Measurements from ENCODE around the gene RUNDC3A.
"Not testable (repeated sequence)": the region's sequence is repeated elsewhere in the genome, so short reads cannot be mapped to it uniquely, and the experiment has no call there.

RUNDC3A gene

DNA sequence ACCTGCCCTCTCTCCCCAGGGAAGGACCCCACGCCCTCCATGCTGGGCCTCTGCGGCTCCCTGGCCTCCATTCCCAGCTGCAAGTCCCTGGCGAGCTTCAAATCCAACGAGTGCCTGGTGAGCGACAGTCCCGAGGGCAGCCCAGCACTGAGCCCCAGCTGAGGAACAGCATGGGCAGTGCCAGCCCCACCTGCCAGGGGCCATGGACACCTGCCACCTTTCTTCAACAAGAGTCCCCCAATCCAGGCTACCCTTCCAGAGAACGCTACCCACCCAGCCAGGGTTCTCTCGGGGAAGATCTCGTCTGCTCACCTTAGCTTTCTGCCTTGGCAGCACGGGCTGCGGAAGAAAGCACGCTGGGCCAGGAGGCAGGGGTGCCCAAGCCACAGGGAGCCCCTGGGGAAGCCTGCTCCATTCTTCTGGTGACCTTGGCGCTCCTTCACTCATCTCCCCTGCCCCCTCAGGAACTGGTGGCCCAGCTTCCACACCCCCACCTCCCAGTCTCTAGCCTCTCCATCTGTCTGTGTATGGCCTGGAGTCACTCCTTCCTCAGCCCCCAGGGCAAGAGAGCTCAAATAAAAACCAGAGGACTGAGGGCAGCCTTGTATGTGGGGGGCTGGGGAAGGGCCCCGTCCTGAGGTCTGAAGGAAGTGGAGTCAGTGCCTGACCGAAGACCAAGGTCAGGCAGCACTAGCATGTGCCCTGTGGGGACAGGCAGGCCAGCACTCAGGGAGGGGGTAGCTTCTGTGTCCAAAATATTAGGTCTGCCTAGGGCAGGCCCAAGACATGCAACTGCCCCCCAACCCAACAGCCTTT, 9.9 kb downstream of the RUNDC3A start:
- H3K4me3 Mint-ChIP-seq, result no peak overlapping the region
- H3K36me3 Mint-ChIP-seq (ENCODE audit: low read depth), result peaks cover 43% of the 10 kb centered on the region
- peaks cover 11% of the 10 kb centered on the region for H3K4me1 Mint-ChIP-seq (ENCODE audit: low read depth)
- no peak overlapping the region for H3K27ac Mint-ChIP-seq
- intact Hi-C loops (cut with micrococcal nuclease), result no loop called here
- H3K9me3 Mint-ChIP-seq, result no peaks in the 10 kb centered on the region
- peaks cover 57% of the 10 kb centered on the region for H3K27me3 Mint-ChIP-seq

DNA sequence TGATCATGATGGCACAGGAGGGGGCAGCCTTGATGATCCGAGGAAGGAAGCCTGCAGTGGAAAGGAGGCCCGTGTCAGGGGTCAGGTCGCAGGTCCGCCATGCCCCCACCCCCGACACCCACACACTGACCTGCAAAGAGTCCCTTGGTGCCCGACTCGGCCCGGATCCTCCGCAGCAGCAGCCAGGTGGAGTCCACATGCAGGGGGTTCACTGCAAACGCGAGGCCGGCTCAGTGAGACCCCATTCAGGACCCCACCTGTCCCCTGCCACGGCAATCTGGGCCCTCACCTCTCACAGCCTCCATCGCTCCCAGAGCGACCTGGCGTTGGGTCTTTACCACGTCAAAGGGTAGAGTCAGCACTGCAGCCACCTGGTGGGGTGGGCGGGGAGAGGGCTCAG, 11.7 kb downstream of the RUNDC3A start:
- peaks cover 39% of the 10 kb centered on the region for H3K27me3 Mint-ChIP-seq
- no peak overlapping the region for H3K4me3 Mint-ChIP-seq
- peaks cover 45% of the 10 kb centered on the region for H3K36me3 Mint-ChIP-seq (ENCODE audit: low read depth)
- no peaks in the 10 kb centered on the region for H3K9me3 Mint-ChIP-seq
- no peak overlapping the region for H3K27ac Mint-ChIP-seq
- intact Hi-C loops (cut with micrococcal nuclease), result loop anchor here (10.0 kb wide), 1 partner anchor 45 kb away; no protein-coding TSS in a partner anchor
- peaks cover 21% of the 10 kb centered on the region for H3K4me1 Mint-ChIP-seq (ENCODE audit: low read depth)

DNA sequence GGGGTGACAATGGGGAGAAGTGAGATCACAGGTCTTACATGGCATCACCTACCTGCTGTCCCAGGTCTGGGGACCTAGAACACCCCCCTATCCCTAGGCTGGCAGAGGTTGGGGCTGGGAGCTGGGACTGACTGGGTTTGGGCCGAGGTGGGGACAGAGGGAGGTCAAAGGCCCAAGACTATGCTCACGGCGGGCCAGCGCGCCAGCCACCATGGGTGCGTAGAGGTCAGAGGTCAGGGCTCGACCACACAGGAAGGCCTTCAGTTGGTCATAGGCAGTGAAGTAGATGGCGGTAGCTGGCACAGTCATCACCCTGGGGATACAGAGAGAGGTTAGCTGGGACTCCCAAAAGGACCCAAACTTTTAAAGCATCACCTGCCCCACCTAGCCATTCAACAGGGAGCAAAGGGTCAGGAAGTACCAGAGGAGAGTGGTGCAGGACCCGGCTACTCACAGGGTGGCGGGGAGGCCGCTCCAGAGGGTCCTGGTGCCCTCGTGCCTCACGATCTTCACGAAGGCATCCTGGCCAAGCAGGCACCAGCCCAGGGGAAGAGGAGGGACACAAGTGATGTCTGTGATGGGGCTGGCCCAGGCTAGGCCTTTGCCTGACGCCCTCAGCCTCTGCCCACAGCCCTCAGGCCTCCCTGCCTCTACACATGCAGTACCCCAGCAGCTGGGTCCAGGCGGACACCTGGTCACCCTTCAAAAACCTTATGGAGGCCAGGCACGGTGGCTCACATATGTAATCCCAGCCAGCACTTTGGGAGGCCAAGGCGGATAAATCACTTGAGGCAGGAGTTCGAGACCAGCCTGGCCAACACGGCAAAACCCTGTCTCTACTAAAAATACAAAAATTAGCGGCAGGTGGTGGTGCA, 13.1 kb downstream of the RUNDC3A start:
- Mint-ChIP-seq H3K9me3 (no peaks in the 10 kb centered on the region), H3K36me3 (ENCODE audit: low read depth) (peaks cover 54% of the 10 kb centered on the region), H3K27ac (no peak overlapping the region), H3K4me1 (ENCODE audit: low read depth) (peaks cover 10% of the 10 kb centered on the region), H3K27me3 (peaks cover 27% of the 10 kb centered on the region), H3K4me3 (no peak overlapping the region)
- intact Hi-C loops (cut with micrococcal nuclease), result loop anchor here (10.0 kb wide), 1 partner anchor 47 kb away; no protein-coding TSS in a partner anchor

DNA sequence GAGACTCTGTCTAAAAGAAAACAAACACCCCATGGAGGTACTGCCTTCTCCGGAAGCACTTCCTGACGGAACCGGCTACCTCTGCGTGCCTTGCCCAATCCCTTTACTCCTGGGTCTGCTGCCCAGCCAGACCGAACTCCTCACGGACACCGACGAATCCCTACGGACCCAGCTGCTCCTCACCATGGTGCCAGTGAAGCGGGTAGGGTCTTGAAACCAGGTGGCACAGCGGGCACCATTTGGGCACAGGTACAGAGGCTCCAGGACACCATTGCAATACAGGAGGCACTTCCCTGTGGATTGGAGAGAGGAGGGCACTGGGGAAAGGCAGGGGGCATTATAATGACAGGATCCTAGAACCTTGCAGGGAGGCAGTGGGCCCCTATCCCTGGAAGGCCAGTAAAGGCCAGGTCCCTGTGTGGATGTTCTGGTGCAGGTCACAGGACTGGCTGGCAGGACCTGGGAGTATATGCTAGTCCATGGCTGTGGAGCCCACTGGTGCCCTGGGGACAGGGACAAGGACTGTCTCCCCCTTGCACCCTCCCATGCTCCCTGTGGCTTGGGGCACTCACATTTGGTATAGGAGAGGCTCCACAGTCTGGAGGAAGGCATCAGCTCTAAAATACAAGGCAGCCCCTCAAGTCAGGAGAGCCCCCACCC, 14.0 kb downstream of the RUNDC3A start:
- peaks cover 54% of the 10 kb centered on the region for H3K36me3 Mint-ChIP-seq (ENCODE audit: low read depth)
- intact Hi-C loops (cut with micrococcal nuclease), result loop anchor here (10.0 kb wide), 1 partner anchor 48 kb away; no protein-coding TSS in a partner anchor
- no peak overlapping the region for H3K4me3 Mint-ChIP-seq
- H3K27ac Mint-ChIP-seq, result no peak overlapping the region
- peaks cover 18% of the 10 kb centered on the region for H3K27me3 Mint-ChIP-seq
- no peaks in the 10 kb centered on the region for H3K9me3 Mint-ChIP-seq
- peaks cover 10% of the 10 kb centered on the region for H3K4me1 Mint-ChIP-seq (ENCODE audit: low read depth)

DNA sequence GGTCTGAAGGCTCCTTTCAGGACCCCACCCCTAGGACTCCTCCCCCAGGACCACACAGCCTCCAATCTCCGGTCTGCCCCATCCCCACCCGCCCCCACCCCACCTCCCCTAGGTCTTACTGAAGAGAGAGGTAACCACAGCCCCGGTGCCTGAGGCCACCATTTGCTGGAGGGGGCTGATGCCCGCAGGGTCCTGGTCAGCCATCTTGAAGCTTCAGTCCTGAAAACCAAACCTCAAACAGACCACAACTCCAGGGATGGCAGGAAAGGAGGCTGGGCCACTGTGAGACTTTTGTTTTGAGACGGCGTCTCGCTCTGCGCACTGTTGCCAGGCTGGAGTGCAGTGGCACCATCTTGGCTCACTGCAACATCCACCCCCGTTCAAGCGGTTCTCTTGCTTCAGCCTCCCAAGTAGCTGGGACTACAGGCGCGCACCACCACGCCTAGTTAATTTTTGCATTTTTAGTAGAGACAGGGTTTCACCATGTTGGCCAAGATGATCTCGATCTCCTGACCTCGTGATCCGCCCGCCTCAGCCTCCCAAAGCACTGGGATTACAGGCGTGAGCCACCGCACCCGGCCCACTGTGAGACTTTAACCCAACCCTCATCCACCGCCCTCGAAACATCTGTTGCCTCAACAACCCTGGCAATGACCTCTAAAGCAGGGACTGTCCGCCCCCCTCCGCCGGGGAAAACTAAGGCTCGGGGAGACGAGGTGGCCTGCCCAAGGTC, 15.1 kb downstream of the RUNDC3A start:
- Mint-ChIP-seq H3K4me3 (peak overlapping the region; percentile 90), H3K27me3 (peaks cover 6% of the 10 kb centered on the region), H3K9me3 (no peaks in the 10 kb centered on the region), H3K27ac (peak overlapping the region; percentile 76), H3K4me1 (ENCODE audit: low read depth) (peaks cover 14% of the 10 kb centered on the region), H3K36me3 (ENCODE audit: low read depth) (peaks cover 54% of the 10 kb centered on the region)
- intact Hi-C loops (cut with micrococcal nuclease), result loop anchor here (2.0 to 10.0 kb wide), 3 partner anchors 49 to 113 kb away; no protein-coding TSS in a partner anchor

DNA sequence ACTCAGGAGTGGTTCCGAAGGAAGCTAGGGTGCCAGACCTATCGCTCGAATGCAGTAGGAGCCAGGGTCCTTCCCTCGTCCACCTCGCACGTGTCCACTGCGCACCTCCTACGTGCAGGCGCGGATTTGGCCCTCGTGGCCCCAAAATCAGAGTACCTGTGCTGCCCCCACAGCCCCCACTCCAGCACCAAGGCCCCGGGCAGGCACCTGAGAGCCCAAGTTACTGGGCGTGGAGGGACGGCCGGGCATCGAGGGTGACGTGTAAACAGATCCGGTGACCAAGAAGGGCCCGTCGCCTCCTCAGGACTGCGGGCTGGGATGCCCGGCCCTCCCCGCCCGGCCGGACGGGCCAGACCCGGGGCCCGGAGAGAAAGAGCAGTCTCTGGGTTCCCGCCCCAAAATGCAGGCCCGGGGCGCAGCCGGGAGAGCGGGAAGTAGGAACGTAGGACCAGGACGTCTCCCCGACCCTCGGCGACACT, 15.7 kb downstream of the RUNDC3A start:
- Mint-ChIP-seq H3K27me3 (peaks cover 2% of the 10 kb centered on the region), H3K36me3 (ENCODE audit: low read depth) (peaks cover 52% of the 10 kb centered on the region), H3K4me1 (ENCODE audit: low read depth) (peaks cover 19% of the 10 kb centered on the region), H3K4me3 (peak overlapping the region; percentile 90), H3K27ac (peak overlapping the region; percentile 76), H3K9me3 (no peaks in the 10 kb centered on the region)
- intact Hi-C loops (cut with micrococcal nuclease), result loop anchor here (2.0 to 10.0 kb wide), 3 partner anchors 49 to 113 kb away; no protein-coding TSS in a partner anchor

DNA sequence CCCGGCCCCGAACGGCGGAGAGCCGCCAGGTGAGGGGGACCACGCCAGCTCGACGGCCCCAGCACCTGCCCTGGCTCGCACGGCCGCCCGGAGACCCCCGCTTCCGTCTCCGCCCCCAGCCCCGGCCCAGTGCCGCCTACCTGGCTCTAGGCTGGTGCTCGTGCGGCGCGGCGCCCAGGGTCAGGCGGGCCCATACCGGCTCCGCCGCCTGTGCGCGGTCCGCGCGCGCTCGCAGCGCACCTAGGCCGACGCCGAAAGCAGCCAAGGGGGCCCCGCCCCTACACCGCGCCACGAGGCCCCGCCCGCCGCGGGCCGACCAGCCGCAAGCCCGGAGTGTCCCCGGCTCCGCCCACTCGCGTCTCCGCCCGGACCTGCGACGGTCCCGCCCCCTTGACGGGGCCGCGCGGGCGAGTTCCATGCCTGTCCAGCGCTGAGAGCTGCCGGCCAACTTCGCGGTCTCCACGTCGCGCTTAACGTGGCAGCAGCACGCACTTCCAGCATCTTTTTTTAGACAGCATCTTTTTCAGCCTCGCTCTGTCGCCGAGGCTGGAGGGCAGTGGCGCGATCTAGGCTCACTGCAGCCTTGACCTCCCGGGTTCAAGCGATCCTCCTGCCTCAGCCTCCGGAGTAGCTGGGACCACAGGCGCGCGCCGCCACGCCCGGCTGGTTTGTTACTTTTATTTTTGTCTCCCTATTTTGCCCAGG, 16.3 kb downstream of the RUNDC3A start, which contains the start of gene SLC25A39:
TSS of gene SLC25A39 (minus strand) at position 253 of the 705 bp plus-strand sequence. CDS start 1,261 bp downstream, outside the sequence.
- H3K27me3 Mint-ChIP-seq, result no peaks in the 10 kb centered on the region
- H3K4me3 Mint-ChIP-seq, result peak within 1 kb of the TSS; percentile 90
- H3K4me1 Mint-ChIP-seq (ENCODE audit: low read depth), result peaks cover 19% of the 10 kb centered on the region
- intact Hi-C loops (cut with micrococcal nuclease), result loop anchor here (2.0 to 10.0 kb wide), 3 partner anchors 50 to 114 kb away; no protein-coding TSS in a partner anchor
- peak within 1 kb of the TSS; percentile 98 for H3K27ac Mint-ChIP-seq
- H3K36me3 Mint-ChIP-seq (ENCODE audit: low read depth), result peaks cover 46% of the 10 kb centered on the region
- H3K9me3 Mint-ChIP-seq, result no peaks in the 10 kb centered on the region

DNA sequence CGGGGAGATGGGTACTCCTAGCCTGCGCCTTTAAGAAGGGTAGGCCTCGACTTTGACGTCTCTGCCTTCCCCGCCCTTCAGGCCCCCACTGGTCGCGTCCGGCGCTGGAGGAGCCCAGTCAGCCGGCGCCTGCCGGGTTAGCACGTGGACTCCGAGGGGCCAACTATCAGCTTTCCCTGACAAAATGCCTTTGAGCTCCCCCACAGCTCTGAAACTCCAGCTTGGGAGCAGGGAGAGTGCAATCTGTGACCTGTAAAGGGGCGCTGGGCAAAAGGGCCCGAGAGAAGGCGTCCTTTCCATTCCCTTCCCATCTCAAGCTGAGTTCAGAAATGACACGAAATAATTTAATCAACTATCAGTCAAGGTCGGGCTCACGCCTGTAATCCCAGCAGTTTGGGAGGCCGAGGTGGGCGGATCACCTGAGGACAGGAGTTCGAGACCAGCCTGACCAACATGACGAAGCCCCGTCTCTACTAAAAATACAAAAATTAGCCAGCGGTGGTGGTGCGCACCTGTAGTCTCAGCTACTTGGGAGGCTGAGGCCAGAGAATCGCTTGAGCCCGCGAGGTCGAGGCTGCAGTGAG, 18.6 kb downstream of the RUNDC3A start:
- Mint-ChIP-seq H3K4me1 (ENCODE audit: low read depth) (peaks cover 30% of the 10 kb centered on the region), H3K9me3 (no peaks in the 10 kb centered on the region), H3K27me3 (no peaks in the 10 kb centered on the region), H3K4me3 (peak overlapping the region; percentile 49), H3K36me3 (ENCODE audit: low read depth) (peaks cover 23% of the 10 kb centered on the region), H3K27ac (peak overlapping the region; percentile 98)
- intact Hi-C loops (cut with micrococcal nuclease), result loop anchor here (10.0 kb wide), 1 partner anchor 52 kb away; no protein-coding TSS in a partner anchor

DNA sequence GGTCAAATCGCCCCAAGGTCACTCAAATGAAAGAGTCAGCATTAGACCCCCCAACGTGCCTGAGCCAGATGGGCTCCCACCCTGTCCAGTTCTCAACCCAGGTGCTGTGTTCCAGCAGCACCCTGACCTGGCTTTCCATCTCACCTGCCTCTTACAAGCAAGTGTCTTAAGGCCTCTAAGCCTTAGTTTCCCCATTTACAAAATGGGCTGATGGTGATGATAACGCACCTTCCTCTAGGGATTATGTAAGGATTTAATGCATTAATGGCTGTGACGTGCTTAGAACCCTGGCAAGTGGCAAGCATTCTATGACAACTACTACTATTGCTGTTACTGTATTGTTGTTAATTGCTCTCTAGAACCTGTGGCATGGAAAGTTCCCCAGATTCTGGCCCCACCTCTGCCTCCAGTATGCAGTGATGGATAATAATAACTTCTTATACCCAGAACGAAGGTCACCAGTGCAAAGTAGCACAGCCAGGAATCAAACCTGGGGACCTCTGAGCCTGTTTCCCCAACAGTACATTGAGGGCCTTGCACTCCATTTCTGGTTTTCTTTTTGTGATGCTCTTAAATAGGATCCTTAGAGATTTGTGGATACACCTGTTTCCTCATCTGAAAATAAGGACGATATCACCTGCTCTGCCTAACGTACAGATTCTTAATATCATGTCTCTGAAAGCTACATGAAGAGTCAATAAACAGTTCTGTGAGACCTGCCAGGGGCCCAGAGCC, 19.5 kb downstream of the RUNDC3A start:
- Mint-ChIP-seq H3K4me1 (ENCODE audit: low read depth) (peaks cover 34% of the 10 kb centered on the region), H3K27me3 (no peaks in the 10 kb centered on the region), H3K4me3 (no peak overlapping the region), H3K27ac (peak overlapping the region; percentile 98), H3K36me3 (ENCODE audit: low read depth) (peaks cover 14% of the 10 kb centered on the region), H3K9me3 (no peaks in the 10 kb centered on the region)
- intact Hi-C loops (cut with micrococcal nuclease), result loop anchor here (10.0 kb wide), 1 partner anchor 53 kb away; no protein-coding TSS in a partner anchor

DNA sequence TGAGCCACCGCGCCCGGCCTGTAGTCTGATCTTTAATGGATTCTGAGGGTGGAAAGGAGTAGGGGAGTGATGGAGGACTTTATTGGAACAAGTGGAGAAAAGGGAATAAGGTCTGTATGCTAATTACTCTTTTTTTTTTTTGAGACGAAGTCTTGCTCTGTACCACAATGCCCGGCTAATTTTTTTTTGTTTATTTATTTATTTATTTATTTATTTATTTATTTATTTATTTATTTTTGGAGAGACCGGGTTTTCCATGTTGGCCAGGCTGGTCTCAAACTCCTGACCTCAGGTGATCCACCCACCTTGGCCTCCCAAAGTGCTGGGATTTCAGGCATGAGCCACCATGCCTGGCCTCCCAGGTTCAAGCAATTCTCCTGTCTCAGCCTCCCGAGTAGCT, 21.1 kb downstream of the RUNDC3A start:
- not testable (repeated sequence) for H3K27me3 Mint-ChIP-seq, H3K9me3 Mint-ChIP-seq, H3K4me3 Mint-ChIP-seq, H3K27ac Mint-ChIP-seq
- peaks cover 40% of the 10 kb centered on the region for H3K4me1 Mint-ChIP-seq (ENCODE audit: low read depth)
- peaks cover 12% of the 10 kb centered on the region for H3K36me3 Mint-ChIP-seq (ENCODE audit: low read depth)
- intact Hi-C loops (cut with micrococcal nuclease), result loop anchor here (10.0 kb wide), 1 partner anchor 55 kb away; no protein-coding TSS in a partner anchor

DNA sequence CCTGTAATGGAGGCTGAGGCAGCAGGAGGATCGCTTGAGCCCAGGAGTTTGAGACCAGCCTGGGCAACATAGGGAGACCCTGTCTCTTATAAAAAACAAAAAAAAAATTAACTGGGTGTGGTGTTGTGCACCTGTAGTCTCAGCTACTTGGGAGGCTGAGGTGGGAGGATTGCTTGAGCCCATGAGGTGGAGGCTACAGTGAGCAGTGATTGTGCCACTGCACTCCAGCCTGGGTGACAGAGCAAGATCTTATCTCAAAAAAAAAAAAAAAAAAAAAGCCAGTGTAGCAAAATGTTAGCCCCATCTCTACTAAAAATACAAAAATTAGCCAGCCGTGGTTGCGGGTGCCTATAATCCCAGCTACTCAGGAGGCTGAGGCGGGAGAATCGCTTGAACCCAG, 21.9 kb downstream of the RUNDC3A start:
- not testable (repeated sequence) for H3K4me3 Mint-ChIP-seq; H3K27me3 Mint-ChIP-seq; H3K36me3 Mint-ChIP-seq (ENCODE audit: low read depth); H3K9me3 Mint-ChIP-seq; H3K27ac Mint-ChIP-seq
- intact Hi-C loops (cut with micrococcal nuclease), result loop anchor here (2.0 kb wide), 1 partner anchor 15 kb away; the partner anchor contains the start of gene GRN
- H3K4me1 Mint-ChIP-seq (ENCODE audit: low read depth), result peaks cover 46% of the 10 kb centered on the region
